Activated CD8-positive, alpha-beta memory T cell treated with anti-CD3 and anti-CD28 coated beads, Interleukin-2, amount 50 U/mL, for 48 hours (primary cell): Measurements from ENCODE around the gene TTC32.
"Not testable (repeated sequence)": the region's sequence is repeated elsewhere in the genome, so short reads cannot be mapped to it uniquely, and the experiment has no call there.

ENCODE experiments used
- DNase-seq: peaks from one replicate; pipeline ENCODE4 v3.0.0-alpha.2; 2020

Gene TTC32

GRCh38 chr2:19901442-19902215 is at the start of gene TTC32:
TSS of gene TTC32 (minus strand) at chr2:19901983. CDS start at chr2:19901854, 129 bp downstream.
- peak; percentile 94 for DNase-seq

GRCh38 chr2:19949071-19949470 is 47.3 kb upstream of the TTC32 start:
- DNase-seq, result no peak

- DNase-seq, result no peak
These were observed 45.6 kb upstream of the TTC32 start for GRCh38 chr2:19947184-19947940.

GRCh38 chr2:19944205-19944845 is 42.5 kb upstream of the TTC32 start:
- no peak for DNase-seq

GRCh38 chr2:19943189-19943588 is 41.4 kb upstream of the TTC32 start:
- DNase-seq, result no peak

GRCh38 chr2:19942199-19942598 is 40.4 kb upstream of the TTC32 start:
- DNase-seq, result no peak

GRCh38 chr2:19937004-19937403 is 35.2 kb upstream of the TTC32 start:
- DNase-seq, result no peak

- no peak for DNase-seq
These were observed 34.4 kb upstream of the TTC32 start for GRCh38 chr2:19936203-19936602.

- no peak for DNase-seq
These were observed 31.7 kb upstream of the TTC32 start for GRCh38 chr2:19933351-19933981.

GRCh38 chr2:19932928-19933327 is 31.1 kb upstream of the TTC32 start:
- DNase-seq, result no peak

- no peak for DNase-seq
These were observed 27.4 kb upstream of the TTC32 start for GRCh38 chr2:19929226-19929625.

- DNase-seq, result not testable (repeated sequence)
These were observed 26.0 kb upstream of the TTC32 start for GRCh38 chr2:19927816-19928215.

GRCh38 chr2:19924526-19924925 is 22.7 kb upstream of the TTC32 start:
- DNase-seq, result not testable (repeated sequence)

- not testable (repeated sequence) for DNase-seq
These were observed 20.4 kb upstream of the TTC32 start for GRCh38 chr2:19922188-19922587.

GRCh38 chr2:19916385-19916950 is 14.7 kb upstream of the TTC32 start:
- no peak for DNase-seq

GRCh38 chr2:19914266-19914975 is 12.6 kb upstream of the TTC32 start:
- DNase-seq, result no peak

GRCh38 chr2:19911808-19912509 is 10.2 kb upstream of the TTC32 start:
- DNase-seq, result no peak

- no peak for DNase-seq
These were observed 495 bp upstream of the TTC32 start for GRCh38 chr2:19902216-19902740.

GRCh38 chr2:19900931-19901441 is 797 bp downstream of the TTC32 start:
- DNase-seq, result no peak

GRCh38 chr2:19899985-19900930 is 1.5 kb downstream of the TTC32 start:
- no peak for DNase-seq
